ENCODE data around the gene ZC3H12A.
A peak's percentile ranks its signal among the peaks of the same experiment; 100 is the strongest.

The ZC3H12A gene

DNA sequence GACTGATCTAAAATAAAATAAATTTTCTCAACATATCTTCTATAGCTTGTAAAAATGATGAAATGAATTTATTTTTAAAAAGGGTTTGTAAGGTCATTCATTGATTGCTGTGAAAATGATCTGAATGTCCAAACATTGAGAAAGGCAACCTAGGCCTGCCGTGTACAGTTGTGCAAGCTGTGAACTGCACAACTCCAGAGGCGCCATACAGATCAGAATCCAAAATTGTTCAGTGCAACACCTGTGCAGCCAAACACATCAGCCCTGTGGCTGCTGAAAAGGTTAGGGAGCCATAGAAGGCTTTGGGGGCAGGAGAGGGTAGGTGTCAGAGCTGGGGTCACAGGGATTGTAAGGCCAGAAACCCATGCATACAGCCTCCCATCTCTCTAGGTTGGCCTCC lies 9.9 kb upstream of the ZC3H12A start:
- TF ChIP-seq, protein P1, sequence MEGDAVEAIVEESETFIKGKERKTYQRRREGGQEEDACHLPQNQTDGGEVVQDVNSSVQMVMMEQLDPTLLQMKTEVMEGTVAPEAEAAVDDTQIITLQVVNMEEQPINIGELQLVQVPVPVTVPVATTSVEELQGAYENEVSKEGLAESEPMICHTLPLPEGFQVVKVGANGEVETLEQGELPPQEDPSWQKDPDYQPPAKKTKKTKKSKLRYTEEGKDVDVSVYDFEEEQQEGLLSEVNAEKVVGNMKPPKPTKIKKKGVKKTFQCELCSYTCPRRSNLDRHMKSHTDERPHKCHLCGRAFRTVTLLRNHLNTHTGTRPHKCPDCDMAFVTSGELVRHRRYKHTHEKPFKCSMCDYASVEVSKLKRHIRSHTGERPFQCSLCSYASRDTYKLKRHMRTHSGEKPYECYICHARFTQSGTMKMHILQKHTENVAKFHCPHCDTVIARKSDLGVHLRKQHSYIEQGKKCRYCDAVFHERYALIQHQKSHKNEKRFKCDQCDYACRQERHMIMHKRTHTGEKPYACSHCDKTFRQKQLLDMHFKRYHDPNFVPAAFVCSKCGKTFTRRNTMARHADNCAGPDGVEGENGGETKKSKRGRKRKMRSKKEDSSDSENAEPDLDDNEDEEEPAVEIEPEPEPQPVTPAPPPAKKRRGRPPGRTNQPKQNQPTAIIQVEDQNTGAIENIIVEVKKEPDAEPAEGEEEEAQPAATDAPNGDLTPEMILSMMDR (IDR thresholded peaks at IDR 0.05; ENCODE audit: low read depth, low read length): no peak
- TF ChIP-seq EZH2phosphoT487 (IDR thresholded peaks at IDR 0.05; ENCODE audit: low read depth): no peak
- H3K27me3 ChIP-seq (ENCODE audit: low read depth, low read length): no peaks in the 10 kb centered on the region

DNA sequence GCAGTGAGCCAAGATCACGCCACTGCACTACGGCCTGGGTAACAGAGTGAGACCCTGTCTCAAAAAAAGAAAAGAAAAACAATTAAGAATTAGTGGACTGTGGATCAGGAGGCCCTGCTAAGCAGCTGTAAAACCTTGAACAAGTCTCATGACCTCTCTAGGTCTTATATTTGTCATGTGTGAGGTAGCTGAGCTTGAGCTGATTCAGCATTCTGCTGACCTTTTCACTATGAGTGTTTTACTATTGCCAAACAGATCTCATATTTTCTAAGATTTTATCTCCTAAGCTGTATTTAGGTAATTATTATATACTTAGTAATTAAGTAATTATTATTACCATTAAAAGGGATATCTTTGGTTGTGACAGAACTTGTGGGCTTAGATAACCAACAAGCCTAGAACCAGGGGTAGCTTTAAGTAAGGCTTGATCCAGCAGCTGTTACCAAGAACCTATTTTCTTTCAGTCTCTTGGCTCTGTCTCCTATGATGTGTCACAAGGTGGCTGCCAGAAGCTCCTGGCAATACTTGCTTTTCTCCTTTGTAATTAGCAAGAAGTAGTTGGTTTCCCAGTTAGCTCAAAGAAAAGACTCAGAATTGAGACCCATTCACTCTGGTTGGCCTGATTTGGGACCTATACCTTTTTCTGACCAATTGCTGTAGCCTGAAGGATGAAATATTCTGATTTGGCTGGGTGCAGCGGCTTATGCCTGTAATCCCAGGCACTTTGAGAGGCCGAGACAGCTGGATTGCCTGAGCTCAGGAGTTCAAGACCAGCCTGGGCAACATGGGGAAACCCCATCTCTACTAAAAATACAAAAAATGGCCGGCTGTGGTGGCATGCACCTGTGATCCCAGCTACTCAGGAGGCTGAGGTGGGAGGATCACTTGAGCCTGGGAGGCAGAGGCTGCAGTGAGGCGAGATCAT lies 8.5 kb upstream of the ZC3H12A start:
- Histone ChIP-seq H3K4me2 (ENCODE audit: low read length) (no peak overlapping the region), H2AFZ (ENCODE audit: low read depth, low read length) (no peak overlapping the region), H3K9me3 (ENCODE audit: insufficient read depth, low read length) (no peaks in the 10 kb centered on the region), H3K9ac (ENCODE audit: low read length) (no peak overlapping the region), H3K27ac (ENCODE audit: low read length) (no peak overlapping the region), H3K27me3 (ENCODE audit: low read depth, low read length) (no peaks in the 10 kb centered on the region), H3K79me2 (ENCODE audit: low read length) (no peaks in the 10 kb centered on the region), H3K4me3 (ENCODE audit: low read length) (no peak overlapping the region), H3K4me1 (ENCODE audit: low read length) (peaks cover 7% of the 10 kb centered on the region; the same call in 1 of the 2 replicates), H4K20me1 (ENCODE audit: insufficient read depth, low read length) (no peaks in the 10 kb centered on the region), H3K36me3 (replicated peaks; ENCODE audit: low read depth, low read length) (no peaks in the 10 kb centered on the region)
- TF ChIP-seq, protein P1 (IDR thresholded peaks at IDR 0.05; ENCODE audit: low read depth, low read length): no peak
- TF ChIP-seq EZH2phosphoT487 (IDR thresholded peaks at IDR 0.05; ENCODE audit: low read depth): no peak

More for the DNA sequence above, 9.9 kb upstream of the ZC3H12A start:
- Histone ChIP-seq H4K20me1 (ENCODE audit: insufficient read depth, low read length) (no peaks in the 10 kb centered on the region), H3K27ac (ENCODE audit: low read length) (no peak overlapping the region), H2AFZ (ENCODE audit: low read depth, low read length) (no peak overlapping the region), H3K9ac (ENCODE audit: low read length) (no peak overlapping the region), H3K36me3 (replicated peaks; ENCODE audit: low read depth, low read length) (no peaks in the 10 kb centered on the region), H3K4me3 (ENCODE audit: low read length) (no peak overlapping the region), H3K4me2 (ENCODE audit: low read length) (no peak overlapping the region), H3K9me3 (ENCODE audit: insufficient read depth, low read length) (no peaks in the 10 kb centered on the region), H3K79me2 (ENCODE audit: low read length) (no peaks in the 10 kb centered on the region), H3K4me1 (ENCODE audit: low read length) (peaks cover 4% of the 10 kb centered on the region; the same call in 1 of the 2 replicates)

DNA sequence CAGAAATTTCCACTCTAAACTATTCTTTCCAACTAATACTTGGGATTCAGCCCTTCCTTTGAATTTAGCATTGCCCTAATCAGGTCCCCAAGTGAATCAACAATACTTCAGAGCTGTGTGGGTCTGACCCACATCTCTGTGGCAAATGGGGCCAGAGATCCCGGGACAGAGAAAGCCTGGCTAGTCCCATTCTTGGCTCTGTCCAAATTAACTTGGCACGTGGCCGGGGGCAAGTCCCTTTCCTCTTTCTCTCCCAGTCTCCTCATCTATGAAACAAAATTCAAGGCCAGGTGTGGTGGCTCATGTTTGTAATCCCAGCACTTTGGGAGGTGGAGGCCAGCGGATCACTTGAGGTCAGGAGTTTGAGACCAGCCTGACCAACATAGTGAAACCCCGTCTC lies 6.3 kb upstream of the ZC3H12A start:
- Histone ChIP-seq H3K36me3 (replicated peaks; ENCODE audit: low read depth, low read length) (no peaks in the 10 kb centered on the region), H2AFZ (ENCODE audit: low read depth, low read length) (no peak overlapping the region), H3K4me2 (ENCODE audit: low read length) (no peak overlapping the region), H3K9me3 (ENCODE audit: insufficient read depth, low read length) (no peaks in the 10 kb centered on the region), H3K79me2 (ENCODE audit: low read length) (no peaks in the 10 kb centered on the region), H3K27me3 (ENCODE audit: low read depth, low read length) (no peaks in the 10 kb centered on the region; the same call in 1 of the 2 replicates), H4K20me1 (ENCODE audit: insufficient read depth, low read length) (no peaks in the 10 kb centered on the region), H3K27ac (ENCODE audit: low read length) (no peak overlapping the region), H3K9ac (ENCODE audit: low read length) (no peak overlapping the region), H3K4me1 (ENCODE audit: low read length) (peaks cover 10% of the 10 kb centered on the region; the same call in 1 of the 2 replicates), H3K4me3 (ENCODE audit: low read length) (no peak overlapping the region)
- TF ChIP-seq, protein P1 (IDR thresholded peaks at IDR 0.05; ENCODE audit: low read depth, low read length): no peak
- no peak for TF ChIP-seq EZH2phosphoT487 (IDR thresholded peaks at IDR 0.05; ENCODE audit: low read depth)

DNA sequence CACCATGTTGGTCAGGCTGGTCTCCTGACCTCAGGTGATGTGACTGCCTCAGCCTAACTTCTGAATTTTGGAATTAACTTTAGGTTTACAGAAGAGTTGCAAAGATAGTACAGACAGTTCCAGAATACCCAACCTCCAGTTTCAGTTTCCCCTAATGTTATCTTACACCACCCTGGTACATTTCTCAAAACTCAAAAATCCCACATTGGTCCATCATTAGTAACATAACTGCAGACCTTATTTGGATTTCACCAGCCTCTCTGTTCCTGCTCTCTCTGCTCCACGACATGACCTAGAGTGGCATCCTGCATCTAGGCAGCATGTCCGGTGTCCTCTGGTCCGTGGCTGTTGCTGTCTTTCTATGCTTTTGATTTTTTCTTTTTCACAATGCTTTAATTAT lies 5.0 kb upstream of the ZC3H12A start:
- no peak overlapping the region for H2AFZ ChIP-seq (ENCODE audit: low read depth, low read length)
- peaks cover 5% of the 10 kb centered on the region for H3K27me3 ChIP-seq (ENCODE audit: low read depth, low read length)
- TF ChIP-seq EZH2phosphoT487 (IDR thresholded peaks at IDR 0.05; ENCODE audit: low read depth): no peak
- TF ChIP-seq, protein P1 (IDR thresholded peaks at IDR 0.05; ENCODE audit: low read depth, low read length): no peak
- H3K4me2 ChIP-seq (ENCODE audit: low read length): peak overlapping the region; percentile 40
- no peaks in the 10 kb centered on the region for H3K9me3 ChIP-seq (ENCODE audit: insufficient read depth, low read length)
- H3K27ac ChIP-seq (ENCODE audit: low read length): no peak overlapping the region
- H3K79me2 ChIP-seq (ENCODE audit: low read length): peaks cover under 1% of the 10 kb centered on the region; the same call in 1 of the 2 replicates
- no peak overlapping the region for H3K4me3 ChIP-seq (ENCODE audit: low read length)
- no peak overlapping the region for H3K9ac ChIP-seq (ENCODE audit: low read length)
- no peaks in the 10 kb centered on the region for H4K20me1 ChIP-seq (ENCODE audit: insufficient read depth, low read length)
- H3K36me3 ChIP-seq (replicated peaks; ENCODE audit: low read depth, low read length): no peaks in the 10 kb centered on the region
- peaks cover 18% of the 10 kb centered on the region for H3K4me1 ChIP-seq (ENCODE audit: low read length)
